ENCODE measurements around the gene SLC6A19. TPM values are rescaled to one million over a fixed set of nuclear protein-coding genes. Genes with fewer than 3 reads are reported as not detected.

The SLC6A19 gene
- total RNA-seq, 2 experiments from 2014 or later = not detected

GRCh38 chr5:1217596-1218206, 16.3 kb downstream of the SLC6A19 start:
- CTCF ChIA-PET = no interaction called here
- Mint-ChIP-seq H3K9me3 (no peaks in the 10 kb centered on the region), H3K27me3 (peaks cover 4% of the 10 kb centered on the region), H3K27ac (no peak overlapping the region), H3K4me1 (ENCODE audit: low read depth) (peaks cover 3% of the 10 kb centered on the region), H3K4me3 (no peak overlapping the region), H3K36me3 (no peaks in the 10 kb centered on the region)
- POLR2A ChIA-PET = no interaction called here
- intact Hi-C loops (cut with micrococcal nuclease) = no loop called here
- DNase-seq = no peak

- Mint-ChIP-seq H3K9me3 (no peaks in the 10 kb centered on the region), H3K36me3 (no peaks in the 10 kb centered on the region), H3K27ac (no peak overlapping the region), H3K4me3 (no peak overlapping the region), H3K27me3 (peaks cover 4% of the 10 kb centered on the region), H3K4me1 (ENCODE audit: low read depth) (peaks cover 3% of the 10 kb centered on the region)
- intact Hi-C loops (cut with micrococcal nuclease) = no loop called here
- POLR2A ChIA-PET = no interaction called here
- CTCF ChIA-PET = no interaction called here
- no peak for DNase-seq
Observed at GRCh38 chr5:1218351-1219080, 17.1 kb downstream of the SLC6A19 start.

GRCh38 chr5:1219098-1219767, 17.8 kb downstream of the SLC6A19 start:
- Mint-ChIP-seq H3K9me3 (no peaks in the 10 kb centered on the region), H3K27ac (no peak overlapping the region), H3K27me3 (peaks cover 4% of the 10 kb centered on the region), H3K36me3 (no peaks in the 10 kb centered on the region), H3K4me1 (ENCODE audit: low read depth) (peaks cover 3% of the 10 kb centered on the region), H3K4me3 (no peak overlapping the region)
- no peak for DNase-seq
- ChIA-PET POLR2A (no interaction called here), CTCF (no interaction called here)
- intact Hi-C loops (cut with micrococcal nuclease) = no loop called here

GRCh38 chr5:1219768-1220100, 18.3 kb downstream of the SLC6A19 start:
- no peak for DNase-seq
- ChIA-PET CTCF (no interaction called here), POLR2A (no interaction called here)
- Mint-ChIP-seq H3K27ac (no peak overlapping the region), H3K36me3 (no peaks in the 10 kb centered on the region), H3K4me3 (no peak overlapping the region), H3K27me3 (peaks cover 4% of the 10 kb centered on the region), H3K9me3 (no peaks in the 10 kb centered on the region), H3K4me1 (ENCODE audit: low read depth) (peaks cover 3% of the 10 kb centered on the region)
- intact Hi-C loops (cut with micrococcal nuclease) = no loop called here

- no peaks in the 10 kb centered on the region for H3K36me3 Mint-ChIP-seq
- ChIA-PET CTCF (no interaction called here), POLR2A (no interaction called here)
- H3K9me3 Mint-ChIP-seq = no peaks in the 10 kb centered on the region
- peaks cover 3% of the 10 kb centered on the region for H3K4me1 Mint-ChIP-seq (ENCODE audit: low read depth)
- H3K4me3 Mint-ChIP-seq = no peak overlapping the region
- intact Hi-C loops (cut with micrococcal nuclease) = no loop called here
- H3K27me3 Mint-ChIP-seq = peaks cover 4% of the 10 kb centered on the region
- no peak overlapping the region for H3K27ac Mint-ChIP-seq
- no peak for DNase-seq
Observed at GRCh38 chr5:1220351-1220750, 19.0 kb downstream of the SLC6A19 start.

- no peak overlapping the region for H3K4me3 Mint-ChIP-seq
- H3K27me3 Mint-ChIP-seq = peaks cover 4% of the 10 kb centered on the region
- H3K9me3 Mint-ChIP-seq = no peaks in the 10 kb centered on the region
- POLR2A ChIA-PET = no interaction called here
- CTCF ChIA-PET = no interaction called here
- H3K27ac Mint-ChIP-seq = no peak overlapping the region
- DNase-seq = no peak
- no peaks in the 10 kb centered on the region for H3K36me3 Mint-ChIP-seq
- peaks cover 3% of the 10 kb centered on the region for H3K4me1 Mint-ChIP-seq (ENCODE audit: low read depth)
- intact Hi-C loops (cut with micrococcal nuclease) = no loop called here
Observed at GRCh38 chr5:1220831-1221230, 19.4 kb downstream of the SLC6A19 start.

- H3K36me3 Mint-ChIP-seq = no peaks in the 10 kb centered on the region
- H3K9me3 Mint-ChIP-seq = no peaks in the 10 kb centered on the region
- POLR2A ChIA-PET = no interaction called here
Observed at GRCh38 chr5:1221721-1222120, 20.3 kb downstream of the SLC6A19 start.

GRCh38 chr5:1222147-1222546, 20.8 kb downstream of the SLC6A19 start:
- CTCF ChIA-PET = no interaction called here
- no peak overlapping the region for H3K4me3 Mint-ChIP-seq
- no peak for DNase-seq
- no peaks in the 10 kb centered on the region for H3K9me3 Mint-ChIP-seq
- H3K27me3 Mint-ChIP-seq = peaks cover 1% of the 10 kb centered on the region
- no peaks in the 10 kb centered on the region for H3K36me3 Mint-ChIP-seq
- intact Hi-C loops (cut with micrococcal nuclease) = no loop called here
- H3K4me1 Mint-ChIP-seq (ENCODE audit: low read depth) = peaks cover 3% of the 10 kb centered on the region
- no peak overlapping the region for H3K27ac Mint-ChIP-seq
- POLR2A ChIA-PET = no interaction called here

More at GRCh38 chr5:1221721-1222120, 20.3 kb downstream of the SLC6A19 start:
- Mint-ChIP-seq H3K27me3 (peaks cover 1% of the 10 kb centered on the region), H3K27ac (no peak overlapping the region), H3K4me3 (no peak overlapping the region), H3K4me1 (ENCODE audit: low read depth) (peaks cover 3% of the 10 kb centered on the region)
- DNase-seq = no peak
- CTCF ChIA-PET = no interaction called here
- intact Hi-C loops (cut with micrococcal nuclease) = no loop called here

- no peak for DNase-seq
- Mint-ChIP-seq H3K9me3 (no peaks in the 10 kb centered on the region), H3K27me3 (peaks cover 1% of the 10 kb centered on the region), H3K4me1 (ENCODE audit: low read depth) (peaks cover 3% of the 10 kb centered on the region), H3K36me3 (no peaks in the 10 kb centered on the region), H3K27ac (no peak overlapping the region), H3K4me3 (no peak overlapping the region)
- ChIA-PET CTCF (no interaction called here), POLR2A (no interaction called here)
- intact Hi-C loops (cut with micrococcal nuclease) = no loop called here
Observed at GRCh38 chr5:1222621-1223277, 21.4 kb downstream of the SLC6A19 start.

- Mint-ChIP-seq H3K4me1 (ENCODE audit: low read depth) (no peaks in the 10 kb centered on the region), H3K27ac (no peak overlapping the region), H3K27me3 (no peaks in the 10 kb centered on the region), H3K36me3 (no peaks in the 10 kb centered on the region), H3K9me3 (no peaks in the 10 kb centered on the region), H3K4me3 (no peak overlapping the region)
- CTCF ChIA-PET = no interaction called here
- POLR2A ChIA-PET = no interaction called here
- DNase-seq = no peak
- intact Hi-C loops (cut with micrococcal nuclease) = no loop called here
Observed at GRCh38 chr5:1223278-1223670, 21.9 kb downstream of the SLC6A19 start.

- H3K27ac Mint-ChIP-seq = no peak overlapping the region
- H3K36me3 Mint-ChIP-seq = no peaks in the 10 kb centered on the region
- CTCF ChIA-PET = no interaction called here
- POLR2A ChIA-PET = no interaction called here
- intact Hi-C loops (cut with micrococcal nuclease) = no loop called here
- no peak for DNase-seq
- no peak overlapping the region for H3K4me3 Mint-ChIP-seq
- no peaks in the 10 kb centered on the region for H3K9me3 Mint-ChIP-seq
- H3K4me1 Mint-ChIP-seq (ENCODE audit: low read depth) = no peaks in the 10 kb centered on the region
- H3K27me3 Mint-ChIP-seq = peaks cover 2% of the 10 kb centered on the region
Observed at GRCh38 chr5:1224631-1225030, 23.2 kb downstream of the SLC6A19 start.

GRCh38 chr5:1225081-1225480, 23.7 kb downstream of the SLC6A19 start, which contains the start of gene SLC6A18:
Gene SLC6A18 (plus strand): TSS chr5:1225381. CDS start chr5:1225478, 97 bp downstream.
- H3K36me3 Mint-ChIP-seq = no peaks in the 10 kb centered on the region
- no peaks in the 10 kb centered on the region for H3K4me1 Mint-ChIP-seq (ENCODE audit: low read depth)
- POLR2A ChIA-PET = no interaction called here
- H3K27ac Mint-ChIP-seq = no peak within 1 kb of the TSS
- intact Hi-C loops (cut with micrococcal nuclease) = no loop called here
- no peak within 1 kb of the TSS for H3K4me3 Mint-ChIP-seq
- no peaks in the 10 kb centered on the region for H3K9me3 Mint-ChIP-seq
- DNase-seq = no peak
- H3K27me3 Mint-ChIP-seq = peaks cover 5% of the 10 kb centered on the region
- CTCF ChIA-PET = no interaction called here

All from activated CD4-positive, alpha-beta memory T cell treated with anti-CD3 and anti-CD28 coated beads for 36 hours (primary cell).